Endothelial cell of umbilical vein (primary cell): ENCODE measurements around the gene SPP2. TPM values are rescaled to one million over a fixed set of nuclear protein-coding genes. Genes with fewer than 3 reads are reported as not detected.

Experiments
- BruUV-seq: library from RNA; stranded (reverse); fragments of 400-500 nt; replicated peaks from 2 replicates; lab custom pipeline; 2021; lab: Mats Ljungman, UMichigan
- CTCF ChIA-PET: fragments of 300-600, 350-600 bp; sonication (Branson Sonifier 250); formaldehyde crosslinking; loops from one replicate; lab custom pipeline; 2021; ENCODE audit warnings: antibody characterized with exemption, inconsistent platforms; lab: Charles Lee
- POLR2A ChIA-PET: fragments of 300-600, 350-600 bp; sonication (Branson Sonifier 250); formaldehyde crosslinking; loops from one replicate; lab custom pipeline; 2021; ENCODE audit warnings: antibody characterized with exemption, inconsistent platforms; lab: Charles Lee
- DNase-seq: peaks from one replicate; pipeline ENCODE4 v3.0.0-alpha.2; 2011; ENCODE audit warnings: low read depth, low spot score
- FAIRE-seq: peaks from 2 replicates; lab custom pipeline; 2011; peaks lifted over from hg19 to GRCh38; lab: Jason Lieb, UNC
- H2AFZ ChIP-seq: 2 replicates; pipeline ENCODE4 v1.6.0; 2012; ENCODE audit warnings: low read depth, low read length, control low read depth, inconsistent platforms
- H3K27ac ChIP-seq: 2 replicates; pipeline ENCODE4 v1.5.1; 2011; ENCODE audit warnings: low read depth, mild to moderate bottlenecking, control low read depth, low read length, moderate library complexity; ENCODE audit not compliant: insufficient read depth
- H3K27me3 ChIP-seq, 2 experiments: 2 replicates each; pipeline versions ENCODE4 v1.6.0 to v1.6.1; 2011; ENCODE audit warnings: low read length in 2 of 2, mixed read lengths in 1 of 2; ENCODE audit not compliant: control insufficient read depth in 2 of 2, insufficient read depth in 2 of 2
- H3K36me3 ChIP-seq, 2 experiments: 2 replicates in 1 of 2; 3 replicates in 1 of 2; pipeline ENCODE4 v1.5.1; 2011; ENCODE audit warnings: low read length in 2 of 2, mild to moderate bottlenecking in 1 of 2, moderate library complexity in 1 of 2; ENCODE audit not compliant: control insufficient read depth in 2 of 2, insufficient read depth in 2 of 2; ENCODE audit errors: extremely low read depth in 1 of 2
- H3K4me1 ChIP-seq: 3 replicates; pipeline ENCODE4 v1.5.1; 2011; ENCODE audit warnings: mild to moderate bottlenecking, low read length; ENCODE audit not compliant: control insufficient read depth, insufficient read depth; ENCODE audit errors: extremely low read depth
- H3K4me2 ChIP-seq: 2 replicates; pipeline ENCODE4 v1.6.1; 2011; ENCODE audit warnings: low read length, control low read depth, mixed read lengths; ENCODE audit not compliant: insufficient read depth
- H3K4me3 ChIP-seq, 3 experiments: fragments of 200-600 bp in 1 of 3; sonication (generic), shearing (Covaris generic) in 1 of 3; replicated peaks in 1 of 3; 2 replicates each; pipeline ENCODE4 v1.5.1; 2011 to 2016; ENCODE audit warnings: control low read depth in 3 of 3, low read length in 3 of 3, mild to moderate bottlenecking in 2 of 3, inconsistent platforms in 1 of 3, low read depth in 1 of 3, moderate library complexity in 1 of 3; ENCODE audit not compliant: insufficient read depth in 1 of 3
- H3K79me2 ChIP-seq: 2 replicates; pipeline ENCODE4 v1.6.0; 2012; ENCODE audit warnings: low read length, inconsistent platforms; ENCODE audit not compliant: control insufficient read depth, insufficient read depth
- H3K9ac ChIP-seq: replicated peaks from 2 replicates; pipeline ENCODE3; 2011; ENCODE audit warnings: low read length, control low read depth; ENCODE audit not compliant: insufficient read depth; ENCODE audit errors: extremely low read depth
- H3K9me1 ChIP-seq: replicated peaks from 3 replicates; pipeline ENCODE4 v1.6.0; 2011; ENCODE audit warnings: mild to moderate bottlenecking, low read length; ENCODE audit not compliant: control insufficient read depth, insufficient read depth; ENCODE audit errors: extremely low read depth
- H3K9me3 ChIP-seq: replicated peaks from 2 replicates; pipeline ENCODE4 v1.5.1; 2012; ENCODE audit warnings: low read length, inconsistent platforms; ENCODE audit not compliant: control insufficient read depth, insufficient read depth
- H4K20me1 ChIP-seq: replicated peaks from 2 replicates; pipeline ENCODE3; 2011; ENCODE audit warnings: mild to moderate bottlenecking, low read length; ENCODE audit not compliant: control insufficient read depth, insufficient read depth; ENCODE audit errors: extremely low read depth
- EZH2 ChIP-seq: IDR thresholded peaks from 2 replicates; pipeline ENCODE4 v1.6.1; 2012; ENCODE audit warnings: borderline replicate concordance, low read depth, mild to moderate bottlenecking, moderate library complexity, low read length, inconsistent platforms; ENCODE audit not compliant: severe bottlenecking
- FOS ChIP-seq: IDR thresholded peaks from 2 replicates; pipeline ENCODE4 v1.6.1; 2011; ENCODE audit warnings: mild to moderate bottlenecking, low read length, moderate library complexity, borderline replicate concordance; ENCODE audit not compliant: insufficient read depth
- GATA2 ChIP-seq: IDR thresholded peaks from 2 replicates; pipeline ENCODE4 v1.7.0; 2011; ENCODE audit warnings: low read depth, mild to moderate bottlenecking, moderate library complexity, mixed read lengths, low read length; ENCODE audit not compliant: insufficient read length, insufficient read depth
- JUN ChIP-seq: IDR thresholded peaks from 2 replicates; pipeline ENCODE4 v1.6.1; 2011; ENCODE audit warnings: borderline replicate concordance, low read depth; ENCODE audit not compliant: insufficient read length, insufficient read depth
- MYC ChIP-seq: IDR thresholded peaks from one replicate; pipeline ENCODE4 v1.6.1; 2011; ENCODE audit warnings: mild to moderate bottlenecking, low read depth, low read length
- POLR2A ChIP-seq: IDR thresholded peaks from 2 replicates; pipeline ENCODE4 v1.6.1; 2012; ENCODE audit warnings: low read depth, mild to moderate bottlenecking, control low read depth, low read length
- POLR2AphosphoS5 ChIP-seq: IDR thresholded peaks from 2 replicates; pipeline ENCODE4 v1.6.1; 2012; ENCODE audit warnings: low read depth, mild to moderate bottlenecking, control low read depth, low read length, moderate library complexity; ENCODE audit not compliant: insufficient read depth
- dilution Hi-C: fragments of 300-500 bp; cut with MboI; formaldehyde crosslinking; loops from one replicate; pipeline ENCODE4 v1.15.0; 2019; ENCODE audit warnings: low sequenced_read_pairs; ENCODE audit not compliant: extremely low pct_ligation_motif_present
- intact Hi-C: fragments of 100-400 bp; cut with micrococcal nuclease; formaldehyde crosslinking; loops from one replicate; pipeline ENCODE4 v1.10.0; 2022
- polyA plus RNA-seq, 4 experiments: library from polyadenylated mRNA; depleted of rRNA in 3 of 4; stranded (reverse) in 3 of 4; unstranded in 1 of 4; fragments of >200 nt; gene quantifications; 2 replicates each; pipeline versions ENCODE4 v1.2.1 to v1.2.3, GENCODE V29; 2011 to 2012; ENCODE audit warnings: missing spikeins in 1 of 4
- total RNA-seq: library from RNA; stranded (reverse); gene quantifications from 2 replicates; pipeline ENCODE4 v1.2.3, GENCODE V29; 2021
- TF ChIP-seq, protein P1 (sequence below): IDR thresholded peaks from 2 replicates; pipeline ENCODE4 v1.6.1; 2011; ENCODE audit not compliant: insufficient read depth, insufficient read length
- TF ChIP-seq, protein P2 (sequence below), 2 donors: IDR thresholded peaks; 1 replicate in 1 of 2; 2 replicates in 1 of 2; pipeline ENCODE4 v1.5.1; 2011; ENCODE audit warnings: low read length in 2 of 2, mild to moderate bottlenecking in 2 of 2, moderate library complexity in 2 of 2, control low read depth in 1 of 2, inconsistent platforms in 1 of 2, low read depth in 1 of 2; ENCODE audit not compliant: insufficient read depth in 1 of 2; ENCODE audit errors: extremely low read depth in 1 of 2

The SPP2 gene
- total and polyA plus RNA-seq, 2 donors (not counting 3 experiments of a cell fraction or from before 2014, with no cell fraction given): not detected

DNA sequence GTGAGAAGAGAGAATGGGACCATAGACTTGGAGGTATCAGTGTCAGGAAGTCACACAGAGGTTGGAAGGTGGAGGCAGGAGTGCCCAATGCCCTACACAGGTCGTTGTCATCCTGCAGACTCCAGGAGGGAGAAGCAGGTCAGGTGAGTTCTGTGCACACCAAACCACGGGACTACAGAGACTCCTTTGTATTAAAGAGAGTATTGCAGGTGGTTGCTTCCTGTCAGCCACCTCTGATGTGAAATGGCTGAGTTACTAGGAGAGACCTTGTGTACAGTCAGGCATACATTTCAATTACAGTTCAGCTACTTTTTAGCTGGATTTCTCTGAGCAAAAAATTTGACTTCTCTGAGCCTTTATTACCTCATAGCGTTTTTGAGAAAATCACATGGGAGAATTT lies 51.6 kb downstream of the SPP2 start:
- POLR2A ChIA-PET: no interaction called here
- no peak overlapping the region for H2AFZ ChIP-seq
- no peaks in the 10 kb centered on the region for H3K36me3 ChIP-seq
- intact Hi-C loops (no loop called here), dilution Hi-C loops (no loop called here)
- no peaks in the 10 kb centered on the region for H3K9me3 ChIP-seq
- H3K4me2 ChIP-seq: no peak overlapping the region
- H3K9me1 ChIP-seq: no peaks in the 10 kb centered on the region
- TF ChIP-seq, protein P1, sequence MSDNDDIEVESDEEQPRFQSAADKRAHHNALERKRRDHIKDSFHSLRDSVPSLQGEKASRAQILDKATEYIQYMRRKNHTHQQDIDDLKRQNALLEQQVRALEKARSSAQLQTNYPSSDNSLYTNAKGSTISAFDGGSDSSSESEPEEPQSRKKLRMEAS: no peak
- TF ChIP-seq MYC (no peak), GATA2 (no peak), POLR2A (no peak), POLR2AphosphoS5 (no peak), EZH2 (no peak), FOS (no peak), JUN (no peak)
- TF ChIP-seq, protein P2, sequence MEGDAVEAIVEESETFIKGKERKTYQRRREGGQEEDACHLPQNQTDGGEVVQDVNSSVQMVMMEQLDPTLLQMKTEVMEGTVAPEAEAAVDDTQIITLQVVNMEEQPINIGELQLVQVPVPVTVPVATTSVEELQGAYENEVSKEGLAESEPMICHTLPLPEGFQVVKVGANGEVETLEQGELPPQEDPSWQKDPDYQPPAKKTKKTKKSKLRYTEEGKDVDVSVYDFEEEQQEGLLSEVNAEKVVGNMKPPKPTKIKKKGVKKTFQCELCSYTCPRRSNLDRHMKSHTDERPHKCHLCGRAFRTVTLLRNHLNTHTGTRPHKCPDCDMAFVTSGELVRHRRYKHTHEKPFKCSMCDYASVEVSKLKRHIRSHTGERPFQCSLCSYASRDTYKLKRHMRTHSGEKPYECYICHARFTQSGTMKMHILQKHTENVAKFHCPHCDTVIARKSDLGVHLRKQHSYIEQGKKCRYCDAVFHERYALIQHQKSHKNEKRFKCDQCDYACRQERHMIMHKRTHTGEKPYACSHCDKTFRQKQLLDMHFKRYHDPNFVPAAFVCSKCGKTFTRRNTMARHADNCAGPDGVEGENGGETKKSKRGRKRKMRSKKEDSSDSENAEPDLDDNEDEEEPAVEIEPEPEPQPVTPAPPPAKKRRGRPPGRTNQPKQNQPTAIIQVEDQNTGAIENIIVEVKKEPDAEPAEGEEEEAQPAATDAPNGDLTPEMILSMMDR (IDR thresholded peaks at IDR 0.05; ENCODE audit: extremely low read depth in 1 of 2, insufficient read depth in 1 of 2, low read depth in 1 of 2, low read length in 2 of 2): no peak
- BruUV-seq: no TSS peak
- H4K20me1 ChIP-seq: no peaks in the 10 kb centered on the region
- no peak overlapping the region for H3K4me3 ChIP-seq
- FAIRE-seq (no peak), DNase-seq (no peak)
- H3K27me3 ChIP-seq: peaks cover 0 to 2% of the 10 kb centered on the region in 2 experiments
- H3K9ac ChIP-seq: no peak overlapping the region
- H3K4me1 ChIP-seq: no peaks in the 10 kb centered on the region
- no peaks in the 10 kb centered on the region for H3K79me2 ChIP-seq
- CTCF ChIA-PET: no interaction called here
- no peak overlapping the region for H3K27ac ChIP-seq
